Endothelial cell of umbilical vein (primary cell): ENCODE measurements around the gene WNT9B. TPM values are rescaled to one million over a fixed set of nuclear protein-coding genes. Genes with fewer than 3 reads are reported as not detected.

Experiments used
- BruUV-seq: library from RNA; stranded (reverse); fragments of 400-500 nt; replicated peaks from 2 replicates; lab custom pipeline; 2021; lab: Mats Ljungman, UMichigan
- CTCF ChIA-PET: fragments of 300-600, 350-600 bp; sonication (Branson Sonifier 250); formaldehyde crosslinking; loops from one replicate; lab custom pipeline; 2021; ENCODE audit warnings: antibody characterized with exemption, inconsistent platforms; lab: Charles Lee
- POLR2A ChIA-PET: fragments of 300-600, 350-600 bp; sonication (Branson Sonifier 250); formaldehyde crosslinking; loops from one replicate; lab custom pipeline; 2021; ENCODE audit warnings: antibody characterized with exemption, inconsistent platforms; lab: Charles Lee
- DNase-seq: peaks from one replicate; pipeline ENCODE4 v3.0.0-alpha.2; 2011; ENCODE audit warnings: low read depth, low spot score
- FAIRE-seq: peaks from 2 replicates; lab custom pipeline; 2011; peaks lifted over from hg19 to GRCh38; lab: Jason Lieb, UNC
- H2AFZ ChIP-seq: 2 replicates; pipeline ENCODE4 v1.6.0; 2012; ENCODE audit warnings: low read depth, low read length, control low read depth, inconsistent platforms
- H3K27ac ChIP-seq: 2 replicates; pipeline ENCODE4 v1.5.1; 2011; ENCODE audit warnings: low read depth, mild to moderate bottlenecking, control low read depth, low read length, moderate library complexity; ENCODE audit not compliant: insufficient read depth
- H3K27me3 ChIP-seq, 2 experiments: 2 replicates each; pipeline versions ENCODE4 v1.6.0 to v1.6.1; 2011; ENCODE audit warnings: low read length in 2 of 2, mixed read lengths in 1 of 2; ENCODE audit not compliant: control insufficient read depth in 2 of 2, insufficient read depth in 2 of 2
- H3K36me3 ChIP-seq, 2 experiments: 2 replicates in 1 of 2; 3 replicates in 1 of 2; pipeline ENCODE4 v1.5.1; 2011; ENCODE audit warnings: low read length in 2 of 2, mild to moderate bottlenecking in 1 of 2, moderate library complexity in 1 of 2; ENCODE audit not compliant: control insufficient read depth in 2 of 2, insufficient read depth in 2 of 2; ENCODE audit errors: extremely low read depth in 1 of 2
- H3K4me1 ChIP-seq: 3 replicates; pipeline ENCODE4 v1.5.1; 2011; ENCODE audit warnings: mild to moderate bottlenecking, low read length; ENCODE audit not compliant: control insufficient read depth, insufficient read depth; ENCODE audit errors: extremely low read depth
- H3K4me2 ChIP-seq: 2 replicates; pipeline ENCODE4 v1.6.1; 2011; ENCODE audit warnings: low read length, control low read depth, mixed read lengths; ENCODE audit not compliant: insufficient read depth
- H3K4me3 ChIP-seq, 3 experiments: fragments of 200-600 bp in 1 of 3; sonication (generic), shearing (Covaris generic) in 1 of 3; replicated peaks in 1 of 3; 2 replicates each; pipeline ENCODE4 v1.5.1; 2011 to 2016; ENCODE audit warnings: control low read depth in 3 of 3, low read length in 3 of 3, mild to moderate bottlenecking in 2 of 3, inconsistent platforms in 1 of 3, low read depth in 1 of 3, moderate library complexity in 1 of 3; ENCODE audit not compliant: insufficient read depth in 1 of 3
- H3K79me2 ChIP-seq: 2 replicates; pipeline ENCODE4 v1.6.0; 2012; ENCODE audit warnings: low read length, inconsistent platforms; ENCODE audit not compliant: control insufficient read depth, insufficient read depth
- H3K9ac ChIP-seq: replicated peaks from 2 replicates; pipeline ENCODE3; 2011; ENCODE audit warnings: low read length, control low read depth; ENCODE audit not compliant: insufficient read depth; ENCODE audit errors: extremely low read depth
- H3K9me1 ChIP-seq: replicated peaks from 3 replicates; pipeline ENCODE4 v1.6.0; 2011; ENCODE audit warnings: mild to moderate bottlenecking, low read length; ENCODE audit not compliant: control insufficient read depth, insufficient read depth; ENCODE audit errors: extremely low read depth
- H3K9me3 ChIP-seq: replicated peaks from 2 replicates; pipeline ENCODE4 v1.5.1; 2012; ENCODE audit warnings: low read length, inconsistent platforms; ENCODE audit not compliant: control insufficient read depth, insufficient read depth
- H4K20me1 ChIP-seq: replicated peaks from 2 replicates; pipeline ENCODE3; 2011; ENCODE audit warnings: mild to moderate bottlenecking, low read length; ENCODE audit not compliant: control insufficient read depth, insufficient read depth; ENCODE audit errors: extremely low read depth
- EZH2 ChIP-seq: IDR thresholded peaks from 2 replicates; pipeline ENCODE4 v1.6.1; 2012; ENCODE audit warnings: borderline replicate concordance, low read depth, mild to moderate bottlenecking, moderate library complexity, low read length, inconsistent platforms; ENCODE audit not compliant: severe bottlenecking
- FOS ChIP-seq: IDR thresholded peaks from 2 replicates; pipeline ENCODE4 v1.6.1; 2011; ENCODE audit warnings: mild to moderate bottlenecking, low read length, moderate library complexity, borderline replicate concordance; ENCODE audit not compliant: insufficient read depth
- GATA2 ChIP-seq: IDR thresholded peaks from 2 replicates; pipeline ENCODE4 v1.7.0; 2011; ENCODE audit warnings: low read depth, mild to moderate bottlenecking, moderate library complexity, mixed read lengths, low read length; ENCODE audit not compliant: insufficient read length, insufficient read depth
- JUN ChIP-seq: IDR thresholded peaks from 2 replicates; pipeline ENCODE4 v1.6.1; 2011; ENCODE audit warnings: borderline replicate concordance, low read depth; ENCODE audit not compliant: insufficient read length, insufficient read depth
- MYC ChIP-seq: IDR thresholded peaks from one replicate; pipeline ENCODE4 v1.6.1; 2011; ENCODE audit warnings: mild to moderate bottlenecking, low read depth, low read length
- POLR2A ChIP-seq: IDR thresholded peaks from 2 replicates; pipeline ENCODE4 v1.6.1; 2012; ENCODE audit warnings: low read depth, mild to moderate bottlenecking, control low read depth, low read length
- POLR2AphosphoS5 ChIP-seq: IDR thresholded peaks from 2 replicates; pipeline ENCODE4 v1.6.1; 2012; ENCODE audit warnings: low read depth, mild to moderate bottlenecking, control low read depth, low read length, moderate library complexity; ENCODE audit not compliant: insufficient read depth
- dilution Hi-C: fragments of 300-500 bp; cut with MboI; formaldehyde crosslinking; loops from one replicate; pipeline ENCODE4 v1.15.0; 2019; ENCODE audit warnings: low sequenced_read_pairs; ENCODE audit not compliant: extremely low pct_ligation_motif_present
- intact Hi-C: fragments of 100-400 bp; cut with micrococcal nuclease; formaldehyde crosslinking; loops from one replicate; pipeline ENCODE4 v1.10.0; 2022
- polyA plus RNA-seq, 4 experiments: library from polyadenylated mRNA; depleted of rRNA in 3 of 4; stranded (reverse) in 3 of 4; unstranded in 1 of 4; fragments of >200 nt; gene quantifications; 2 replicates each; pipeline versions ENCODE4 v1.2.1 to v1.2.3, GENCODE V29; 2011 to 2012; ENCODE audit warnings: missing spikeins in 1 of 4
- total RNA-seq: library from RNA; stranded (reverse); gene quantifications from 2 replicates; pipeline ENCODE4 v1.2.3, GENCODE V29; 2021
- TF ChIP-seq, protein P1 (sequence below), 2 donors: IDR thresholded peaks; 1 replicate in 1 of 2; 2 replicates in 1 of 2; pipeline ENCODE4 v1.5.1; 2011; ENCODE audit warnings: low read length in 2 of 2, mild to moderate bottlenecking in 2 of 2, moderate library complexity in 2 of 2, control low read depth in 1 of 2, inconsistent platforms in 1 of 2, low read depth in 1 of 2; ENCODE audit not compliant: insufficient read depth in 1 of 2; ENCODE audit errors: extremely low read depth in 1 of 2
- TF ChIP-seq, protein P2 (sequence below): IDR thresholded peaks from 2 replicates; pipeline ENCODE4 v1.6.1; 2011; ENCODE audit not compliant: insufficient read depth, insufficient read length

WNT9B gene
- total and polyA plus RNA-seq, 2 donors (not counting 3 experiments of a cell fraction or from before 2014, with no cell fraction given): not detected

DNA sequence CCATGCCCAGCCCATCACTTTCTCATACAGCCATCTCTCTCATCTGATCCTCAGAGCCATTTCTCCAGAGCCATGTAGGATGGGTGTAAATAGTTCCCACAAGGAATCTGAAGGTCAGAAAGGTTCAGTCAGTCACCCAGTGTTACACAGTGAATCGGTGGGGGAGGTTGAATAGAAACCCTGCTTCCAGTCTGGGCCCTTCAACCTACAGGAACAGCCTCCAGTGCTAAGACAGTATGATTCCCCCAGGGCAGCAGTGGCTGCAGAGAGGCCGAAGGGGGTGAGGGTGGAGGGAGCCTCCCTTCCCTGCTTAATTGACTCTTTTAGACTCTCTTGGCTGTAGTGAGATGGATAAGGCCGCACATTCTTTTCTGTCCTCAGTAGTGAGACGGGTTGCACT, 3.6 kb downstream of the WNT9B start:
- Histone ChIP-seq H3K9me3 (no peaks in the 10 kb centered on the region), H3K4me1 (no peaks in the 10 kb centered on the region), H3K27ac (no peak overlapping the region), H3K4me2 (no peak overlapping the region), H3K9ac (no peak overlapping the region), H2AFZ (no peak overlapping the region), H3K9me1 (no peaks in the 10 kb centered on the region), H3K4me3 (no peak overlapping the region), H3K79me2 (no peaks in the 10 kb centered on the region), H3K36me3 (no peaks in the 10 kb centered on the region), H4K20me1 (no peaks in the 10 kb centered on the region), H3K27me3 (peaks cover 24 to 33% of the 10 kb centered on the region in 2 experiments)
- no TSS peak for BruUV-seq
- ChIA-PET POLR2A (interaction anchor here (0.9 kb wide), 1 partner anchor 17 kb away, joined by 3 read pairs; no protein-coding TSS in a partner anchor), CTCF (interaction anchor here (1.2 to 1.4 kb wide), 2 partner anchors 14 to 20 kb away, joined by 3 to 5 read pairs; no protein-coding TSS in a partner anchor)
- no peak for DNase-seq
- intact Hi-C loops (no loop called here), dilution Hi-C loops (no loop called here)
- FAIRE-seq: no peak
- TF ChIP-seq POLR2AphosphoS5 (no peak), FOS (no peak), POLR2A (no peak), MYC (no peak), JUN (no peak), EZH2 (no peak), GATA2 (no peak)
- TF ChIP-seq, protein P1, sequence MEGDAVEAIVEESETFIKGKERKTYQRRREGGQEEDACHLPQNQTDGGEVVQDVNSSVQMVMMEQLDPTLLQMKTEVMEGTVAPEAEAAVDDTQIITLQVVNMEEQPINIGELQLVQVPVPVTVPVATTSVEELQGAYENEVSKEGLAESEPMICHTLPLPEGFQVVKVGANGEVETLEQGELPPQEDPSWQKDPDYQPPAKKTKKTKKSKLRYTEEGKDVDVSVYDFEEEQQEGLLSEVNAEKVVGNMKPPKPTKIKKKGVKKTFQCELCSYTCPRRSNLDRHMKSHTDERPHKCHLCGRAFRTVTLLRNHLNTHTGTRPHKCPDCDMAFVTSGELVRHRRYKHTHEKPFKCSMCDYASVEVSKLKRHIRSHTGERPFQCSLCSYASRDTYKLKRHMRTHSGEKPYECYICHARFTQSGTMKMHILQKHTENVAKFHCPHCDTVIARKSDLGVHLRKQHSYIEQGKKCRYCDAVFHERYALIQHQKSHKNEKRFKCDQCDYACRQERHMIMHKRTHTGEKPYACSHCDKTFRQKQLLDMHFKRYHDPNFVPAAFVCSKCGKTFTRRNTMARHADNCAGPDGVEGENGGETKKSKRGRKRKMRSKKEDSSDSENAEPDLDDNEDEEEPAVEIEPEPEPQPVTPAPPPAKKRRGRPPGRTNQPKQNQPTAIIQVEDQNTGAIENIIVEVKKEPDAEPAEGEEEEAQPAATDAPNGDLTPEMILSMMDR (IDR thresholded peaks at IDR 0.05; ENCODE audit: extremely low read depth in 1 of 2, insufficient read depth in 1 of 2, low read depth in 1 of 2, low read length in 2 of 2): no peak
- TF ChIP-seq, protein P2, sequence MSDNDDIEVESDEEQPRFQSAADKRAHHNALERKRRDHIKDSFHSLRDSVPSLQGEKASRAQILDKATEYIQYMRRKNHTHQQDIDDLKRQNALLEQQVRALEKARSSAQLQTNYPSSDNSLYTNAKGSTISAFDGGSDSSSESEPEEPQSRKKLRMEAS: no peak
